Measurements from ENCODE around the gene KIAA1217. TPM values are rescaled to one million over a fixed set of nuclear protein-coding genes. Genes with fewer than 3 reads are reported as not detected.

The KIAA1217 gene
- total and polyA plus RNA-seq, 3 donors from 2014 or later, result 40.0 to 197 (median 134) TPM

GRCh38 chr10:24351961-24352360, 143.0 kb downstream of the KIAA1217 start:
- WGBS, 2 donors, result 82 to 97% methylated on average over 4 of the region's 4 CpGs
- TF ChIP-seq POLR2A (IDR thresholded peaks at IDR 0.05) (no peak), CTCF (IDR thresholded peaks at IDR 0.05) (no peak)
- Histone ChIP-seq H3K9me3 (no peaks in the 10 kb centered on the region), H3K4me1 (peaks cover 12% of the 10 kb centered on the region), H3K36me3 (ENCODE audit: low read depth, missing control alignments) (no peaks in the 10 kb centered on the region), H3K4me3 (no peak overlapping the region), H3K27ac (no peak overlapping the region), H3K27me3 (no peaks in the 10 kb centered on the region)
- intact Hi-C loops (cut with DNase I; ENCODE audit: low total_unique reads), result no loop called here
- DNase-seq, result no peak

- TF ChIP-seq CTCF (IDR thresholded peaks at IDR 0.05) (no peak), POLR2A (IDR thresholded peaks at IDR 0.05) (no peak)
- intact Hi-C loops (cut with DNase I; ENCODE audit: low total_unique reads), result no loop called here
- WGBS, 2 donors, result 60 to 80% methylated on average over 2 of the region's 2 CpGs
- H3K36me3 ChIP-seq (ENCODE audit: low read depth, missing control alignments), result no peaks in the 10 kb centered on the region
- no peak for DNase-seq
- H3K9me3 ChIP-seq, result no peaks in the 10 kb centered on the region
- H3K4me3 ChIP-seq, result no peak overlapping the region
- H3K27me3 ChIP-seq, result no peaks in the 10 kb centered on the region
- H3K4me1 ChIP-seq, result peaks cover 12% of the 10 kb centered on the region
- no peak overlapping the region for H3K27ac ChIP-seq
These were observed 143.5 kb downstream of the KIAA1217 start for GRCh38 chr10:24352399-24352798.

- H3K4me1 ChIP-seq, result peaks cover 12% of the 10 kb centered on the region
- no peak for TF ChIP-seq POLR2A (IDR thresholded peaks at IDR 0.05)
- no peak for TF ChIP-seq CTCF (IDR thresholded peaks at IDR 0.05)
- intact Hi-C loops (cut with DNase I; ENCODE audit: low total_unique reads), result no loop called here
- H3K27me3 ChIP-seq, result no peaks in the 10 kb centered on the region
- H3K4me3 ChIP-seq, result no peak overlapping the region
- DNase-seq, result no peak
- WGBS, 2 donors, result 74 to 83% methylated on average over 6 of the region's 6 CpGs
- H3K27ac ChIP-seq, result peak overlapping the region in 1 of 2 donors; percentile 24
- H3K9me3 ChIP-seq, result no peaks in the 10 kb centered on the region
- no peaks in the 10 kb centered on the region for H3K36me3 ChIP-seq (ENCODE audit: low read depth, missing control alignments)
These were observed 144.4 kb downstream of the KIAA1217 start for GRCh38 chr10:24353319-24353718.

- Histone ChIP-seq H3K27ac (no peak overlapping the region), H3K9me3 (no peaks in the 10 kb centered on the region), H3K4me1 (peaks cover 8% of the 10 kb centered on the region), H3K27me3 (no peaks in the 10 kb centered on the region), H3K4me3 (no peak overlapping the region), H3K36me3 (ENCODE audit: low read depth, missing control alignments) (no peaks in the 10 kb centered on the region)
- intact Hi-C loops (cut with DNase I; ENCODE audit: low total_unique reads), result no loop called here
- 78 to 83% methylated on average over 2 of the region's 2 CpGs for WGBS, 2 donors
- TF ChIP-seq CTCF (IDR thresholded peaks at IDR 0.05), result no peak
- TF ChIP-seq POLR2A (IDR thresholded peaks at IDR 0.05), result no peak
- no peak for DNase-seq
These were observed 146.2 kb downstream of the KIAA1217 start for GRCh38 chr10:24355056-24355688.
